ENCODE results near the gene CLDND2.

CLDND2 gene

DNA sequence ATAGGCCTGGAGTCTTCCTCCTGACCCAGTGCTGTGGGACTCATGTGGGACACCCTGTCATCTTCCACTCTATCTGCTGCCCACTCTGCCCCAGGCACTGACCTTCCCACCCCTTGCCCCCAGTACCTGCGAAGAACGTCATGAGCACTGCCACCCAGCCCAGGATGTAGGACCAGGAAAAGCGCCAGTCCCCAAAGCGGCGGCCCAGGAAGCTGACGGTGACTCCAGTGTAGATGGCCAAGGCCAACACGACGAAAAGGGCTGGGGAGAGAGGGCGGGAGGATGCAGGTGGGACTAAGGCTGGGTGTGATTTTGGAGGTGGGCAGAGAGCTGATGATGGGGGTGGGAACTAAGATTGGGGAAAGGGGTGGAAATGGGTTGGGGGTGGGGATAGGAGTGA lies 11.6 kb upstream of the CLDND2 start:
- Histone ChIP-seq H3K4me3 (ENCODE audit: low read depth, low read length) (no peak overlapping the region), H3K27ac (ENCODE audit: low read depth, low read length) (no peak overlapping the region; the same call in 1 of the 2 replicates), H3K4me1 (ENCODE audit: control insufficient read depth, insufficient read depth, low read length) (no peaks in the 10 kb centered on the region), H3K9me3 (ENCODE audit: control insufficient read depth, insufficient read depth, low read depth, low read length) (peaks cover 11% of the 10 kb centered on the region), H3K36me3 (ENCODE audit: control insufficient read depth, insufficient read depth, low read length) (no peaks in the 10 kb centered on the region), H3K9ac (ENCODE audit: low read length) (no peak overlapping the region), H3K27me3 (ENCODE audit: control insufficient read depth, insufficient read depth, low read length) (no peaks in the 10 kb centered on the region)

DNA sequence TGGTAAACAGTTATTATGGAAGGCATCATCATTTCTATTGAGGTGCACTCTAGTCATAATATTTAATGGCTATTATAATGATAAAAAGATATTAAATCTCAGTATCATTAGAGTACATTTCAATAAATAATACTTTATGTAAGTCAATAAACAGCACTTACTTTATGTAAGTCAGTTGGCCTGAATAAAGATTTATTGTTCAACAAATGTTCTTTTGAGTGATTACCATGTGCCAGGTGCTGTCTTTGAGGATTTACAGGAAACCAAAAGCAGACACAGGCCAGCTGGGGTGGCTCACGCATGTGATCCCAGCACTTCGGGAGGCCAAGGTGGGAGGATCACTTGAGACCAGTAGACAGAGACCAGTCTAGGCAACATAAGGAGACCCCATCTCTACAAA lies 8.6 kb upstream of the CLDND2 start:
- no peak overlapping the region for H3K9ac ChIP-seq (ENCODE audit: low read length)
- no peaks in the 10 kb centered on the region; the same call in 1 of the 2 replicates for H3K4me1 ChIP-seq (ENCODE audit: control insufficient read depth, insufficient read depth, low read length)
- H3K4me3 ChIP-seq (ENCODE audit: low read depth, low read length), result no peak overlapping the region

DNA sequence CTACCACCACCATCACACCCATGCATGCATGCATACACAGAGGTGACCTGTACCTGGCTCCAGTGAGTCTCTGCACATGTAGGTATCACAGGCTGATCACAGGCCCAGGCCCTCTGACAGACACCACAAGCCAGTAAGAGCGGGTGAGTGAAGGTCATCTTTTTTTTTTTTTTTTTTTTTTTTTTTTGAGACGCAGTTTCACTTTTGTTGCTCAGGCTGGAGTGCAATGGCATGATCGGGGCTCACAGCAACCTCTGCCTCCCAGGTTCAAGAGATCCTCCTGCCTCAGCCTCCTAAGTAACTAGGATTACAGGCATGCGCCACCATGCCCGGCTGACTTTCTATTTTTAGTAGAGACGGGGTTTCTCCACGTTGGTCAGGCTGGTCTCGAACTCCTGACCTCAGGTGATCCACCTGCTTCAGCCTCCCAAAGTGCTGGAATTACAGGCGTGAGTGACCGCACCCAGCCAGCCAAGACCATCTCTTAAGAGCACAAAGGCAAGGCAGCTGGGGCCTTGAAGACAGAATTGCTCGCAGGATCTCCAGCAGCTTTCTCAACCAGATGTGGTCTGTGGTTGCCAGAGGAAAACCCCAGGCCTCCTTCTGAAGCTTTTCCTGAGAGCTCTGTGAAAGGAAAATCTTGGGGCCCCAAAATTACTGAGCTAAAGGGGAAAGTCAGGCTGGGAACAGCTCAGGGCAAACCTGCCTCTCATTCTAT lies 6.9 kb upstream of the CLDND2 start:
- H3K27ac ChIP-seq (ENCODE audit: low read depth, low read length), result no peak overlapping the region
- H3K36me3 ChIP-seq (ENCODE audit: control insufficient read depth, insufficient read depth, low read length), result no peaks in the 10 kb centered on the region
- H3K9ac ChIP-seq (ENCODE audit: low read length), result no peak overlapping the region
- no peaks in the 10 kb centered on the region for H3K9me3 ChIP-seq (ENCODE audit: control insufficient read depth, insufficient read depth, low read depth, low read length)
- no peaks in the 10 kb centered on the region; the same call in 1 of the 2 replicates for H3K4me1 ChIP-seq (ENCODE audit: control insufficient read depth, insufficient read depth, low read length)
- H3K4me3 ChIP-seq (ENCODE audit: low read depth, low read length), result no peak overlapping the region
- H3K27me3 ChIP-seq (ENCODE audit: control insufficient read depth, insufficient read depth, low read length), result 0 out of 2 replicates have a peak, but pooled peaks cover 3% of the 10 kb centered on the region

More for the DNA sequence above, 8.6 kb upstream of the CLDND2 start:
- no peaks in the 10 kb centered on the region for H3K36me3 ChIP-seq (ENCODE audit: control insufficient read depth, insufficient read depth, low read length)
- H3K9me3 ChIP-seq (ENCODE audit: control insufficient read depth, insufficient read depth, low read depth, low read length), result peaks cover 10% of the 10 kb centered on the region
- H3K27me3 ChIP-seq (ENCODE audit: control insufficient read depth, insufficient read depth, low read length), result no peaks in the 10 kb centered on the region
- no peak overlapping the region for H3K27ac ChIP-seq (ENCODE audit: low read depth, low read length)

DNA sequence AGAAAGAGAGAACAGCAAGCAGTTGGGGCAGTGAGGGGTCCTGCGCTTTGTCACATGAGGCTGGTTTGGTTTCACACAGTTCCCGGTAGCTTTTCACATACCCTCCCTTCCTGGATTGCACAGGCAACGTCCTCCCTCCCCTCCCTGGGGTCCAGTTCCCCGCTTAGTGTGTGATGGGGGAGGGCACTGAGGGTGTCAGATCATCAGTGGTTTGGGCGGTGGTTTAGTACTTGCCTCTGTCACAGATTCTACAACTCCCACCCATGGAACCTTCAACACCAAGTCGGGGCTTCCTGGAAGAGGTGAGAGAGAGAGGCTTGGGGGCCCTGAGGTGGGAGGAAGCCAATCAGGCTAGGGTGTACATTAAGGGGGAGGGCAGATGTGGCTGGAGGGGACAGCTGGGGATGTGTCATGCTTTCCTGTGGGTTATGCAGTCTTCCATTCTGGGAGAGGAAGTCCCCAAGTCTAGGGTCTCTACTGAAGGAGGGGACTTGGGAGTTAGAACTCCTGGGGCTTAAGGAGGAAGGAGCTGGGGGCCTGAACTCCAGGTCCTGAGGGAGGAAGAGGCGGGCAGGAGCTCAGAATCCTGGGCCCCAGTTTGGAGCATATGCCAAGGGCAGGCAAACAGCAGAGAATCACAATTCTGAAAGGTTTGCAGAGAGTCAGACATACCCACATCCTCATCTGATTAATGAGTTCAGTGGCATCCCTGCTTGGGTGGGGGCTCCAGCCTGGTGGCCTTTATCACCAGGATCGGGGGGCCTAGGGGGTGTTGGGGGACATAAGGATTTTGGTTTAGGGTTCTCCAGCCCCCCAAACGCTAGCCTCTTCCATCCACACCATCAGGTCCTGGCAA lies 4.1 kb upstream of the CLDND2 start, which contains the start of gene NKG7:
NKG7 (minus strand) TSS at position 6 of the 856 bp plus-strand sequence. CDS start 119 bp downstream, outside the sequence.
- Histone ChIP-seq H3K9me3 (ENCODE audit: control insufficient read depth, insufficient read depth, low read depth, low read length) (no peaks in the 10 kb centered on the region), H3K4me3 (ENCODE audit: low read depth, low read length) (no peak within 1 kb of the TSS), H3K36me3 (ENCODE audit: control insufficient read depth, insufficient read depth, low read length) (no peaks in the 10 kb centered on the region), H3K9ac (ENCODE audit: low read length) (no peak within 1 kb of the TSS), H3K27me3 (ENCODE audit: control insufficient read depth, insufficient read depth, low read length) (0 out of 2 replicates have a peak, but pooled peaks cover 3% of the 10 kb centered on the region), H3K27ac (ENCODE audit: low read depth, low read length) (no peak within 1 kb of the TSS), H3K4me1 (ENCODE audit: control insufficient read depth, insufficient read depth, low read length) (peaks cover 7% of the 10 kb centered on the region)

DNA sequence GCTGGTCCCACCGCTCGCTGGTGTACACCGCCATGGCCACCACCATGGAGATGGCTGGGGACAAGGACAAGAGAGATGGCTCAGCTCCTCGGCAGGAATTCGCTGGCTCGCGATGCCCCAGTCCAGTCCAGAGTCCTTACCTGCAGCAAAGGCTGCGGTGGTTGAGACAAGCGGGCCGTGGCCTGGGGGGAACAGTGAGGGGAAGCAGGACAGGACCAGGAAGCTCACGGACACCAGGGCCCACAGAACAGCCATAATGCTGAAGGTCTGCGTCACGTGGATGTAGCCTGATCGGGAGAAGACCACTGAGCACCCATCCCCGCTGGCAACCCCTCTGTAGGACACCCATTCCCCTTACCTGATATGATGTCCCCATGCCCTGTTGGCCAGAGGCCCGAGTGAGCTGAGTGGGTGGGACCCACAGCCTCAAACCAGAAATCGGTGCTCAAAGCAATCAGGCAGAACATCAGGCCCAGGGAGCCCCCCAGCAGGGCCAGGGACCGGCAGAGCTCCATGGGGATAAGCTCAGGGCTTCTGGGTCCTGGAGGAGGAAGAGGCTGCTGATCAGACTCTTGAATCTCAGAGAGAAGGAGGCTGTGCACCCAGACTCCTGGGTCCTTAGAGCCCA lies 3.3 kb upstream of the CLDND2 start:
- H3K9ac ChIP-seq (ENCODE audit: low read length), result no peak overlapping the region
- H3K9me3 ChIP-seq (ENCODE audit: control insufficient read depth, insufficient read depth, low read depth, low read length), result no peaks in the 10 kb centered on the region
- H3K4me1 ChIP-seq (ENCODE audit: control insufficient read depth, insufficient read depth, low read length), result peaks cover 7% of the 10 kb centered on the region
- 0 out of 2 replicates have a peak, but pooled peaks cover 3% of the 10 kb centered on the region for H3K27me3 ChIP-seq (ENCODE audit: control insufficient read depth, insufficient read depth, low read length)
- H3K4me3 ChIP-seq (ENCODE audit: low read depth, low read length), result no peak overlapping the region
- no peak overlapping the region for H3K27ac ChIP-seq (ENCODE audit: low read depth, low read length)
- no peaks in the 10 kb centered on the region for H3K36me3 ChIP-seq (ENCODE audit: control insufficient read depth, insufficient read depth, low read length)

DNA sequence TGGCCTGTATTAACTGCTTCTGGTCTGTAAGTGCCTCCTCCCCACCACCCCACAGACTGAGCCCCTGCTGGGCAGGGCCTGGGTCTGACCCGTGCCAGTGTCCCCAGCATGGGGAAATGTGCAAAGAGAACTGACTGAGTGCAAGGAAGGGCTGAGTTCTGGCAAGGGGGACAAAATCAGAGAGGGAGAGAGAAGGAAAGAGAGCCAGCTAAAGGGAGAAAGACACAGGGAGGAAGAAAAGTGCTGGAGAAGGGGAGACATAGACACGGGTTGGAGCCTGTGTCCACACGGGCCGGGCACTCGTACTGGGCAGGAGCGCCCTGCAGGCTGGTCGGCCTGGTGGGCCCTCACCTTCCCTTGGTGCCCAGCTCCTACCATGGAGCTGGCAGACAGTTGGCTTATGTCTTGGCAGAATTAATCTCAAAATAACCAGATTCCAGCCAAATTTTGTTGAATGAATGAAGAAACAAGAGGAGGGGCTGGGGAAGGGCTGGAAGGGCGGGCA lies 2.4 kb upstream of the CLDND2 start:
- Histone ChIP-seq H3K4me1 (ENCODE audit: control insufficient read depth, insufficient read depth, low read length) (peaks cover 7% of the 10 kb centered on the region), H3K9ac (ENCODE audit: low read length) (no peak overlapping the region), H3K9me3 (ENCODE audit: control insufficient read depth, insufficient read depth, low read depth, low read length) (no peaks in the 10 kb centered on the region), H3K27ac (ENCODE audit: low read depth, low read length) (no peak overlapping the region), H3K36me3 (ENCODE audit: control insufficient read depth, insufficient read depth, low read length) (no peaks in the 10 kb centered on the region), H3K27me3 (ENCODE audit: control insufficient read depth, insufficient read depth, low read length) (0 out of 2 replicates have a peak, but pooled peaks cover 3% of the 10 kb centered on the region), H3K4me3 (ENCODE audit: low read depth, low read length) (no peak overlapping the region)

DNA sequence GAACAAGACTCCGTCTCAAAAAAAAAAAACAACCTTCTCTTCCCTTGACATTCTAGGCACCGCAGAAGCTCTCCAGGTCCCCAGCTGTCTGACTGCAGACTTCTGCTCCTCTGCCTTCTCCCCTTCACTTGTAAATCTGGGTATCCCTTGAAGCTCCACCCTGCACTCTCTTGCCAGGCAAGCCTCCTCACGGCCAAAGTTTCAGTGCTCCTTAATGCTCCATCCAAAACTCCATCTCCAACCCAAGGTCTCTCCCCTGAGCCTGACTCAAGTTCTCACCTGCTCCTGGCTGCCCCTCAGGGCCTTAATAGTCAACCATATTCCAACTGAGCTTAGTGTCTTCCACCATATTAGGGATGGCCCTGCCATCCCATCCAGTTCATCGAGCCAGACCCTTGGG lies 1.4 kb upstream of the CLDND2 start:
- 0 out of 2 replicates have a peak, but pooled peaks cover 3% of the 10 kb centered on the region for H3K27me3 ChIP-seq (ENCODE audit: control insufficient read depth, insufficient read depth, low read length)
- H3K9me3 ChIP-seq (ENCODE audit: control insufficient read depth, insufficient read depth, low read depth, low read length), result no peaks in the 10 kb centered on the region
- no peaks in the 10 kb centered on the region for H3K36me3 ChIP-seq (ENCODE audit: control insufficient read depth, insufficient read depth, low read length)
- no peak overlapping the region for H3K9ac ChIP-seq (ENCODE audit: low read length)
- peaks cover 14% of the 10 kb centered on the region for H3K4me1 ChIP-seq (ENCODE audit: control insufficient read depth, insufficient read depth, low read length)
- no peak overlapping the region for H3K27ac ChIP-seq (ENCODE audit: low read depth, low read length)
- H3K4me3 ChIP-seq (ENCODE audit: low read depth, low read length), result no peak overlapping the region

DNA sequence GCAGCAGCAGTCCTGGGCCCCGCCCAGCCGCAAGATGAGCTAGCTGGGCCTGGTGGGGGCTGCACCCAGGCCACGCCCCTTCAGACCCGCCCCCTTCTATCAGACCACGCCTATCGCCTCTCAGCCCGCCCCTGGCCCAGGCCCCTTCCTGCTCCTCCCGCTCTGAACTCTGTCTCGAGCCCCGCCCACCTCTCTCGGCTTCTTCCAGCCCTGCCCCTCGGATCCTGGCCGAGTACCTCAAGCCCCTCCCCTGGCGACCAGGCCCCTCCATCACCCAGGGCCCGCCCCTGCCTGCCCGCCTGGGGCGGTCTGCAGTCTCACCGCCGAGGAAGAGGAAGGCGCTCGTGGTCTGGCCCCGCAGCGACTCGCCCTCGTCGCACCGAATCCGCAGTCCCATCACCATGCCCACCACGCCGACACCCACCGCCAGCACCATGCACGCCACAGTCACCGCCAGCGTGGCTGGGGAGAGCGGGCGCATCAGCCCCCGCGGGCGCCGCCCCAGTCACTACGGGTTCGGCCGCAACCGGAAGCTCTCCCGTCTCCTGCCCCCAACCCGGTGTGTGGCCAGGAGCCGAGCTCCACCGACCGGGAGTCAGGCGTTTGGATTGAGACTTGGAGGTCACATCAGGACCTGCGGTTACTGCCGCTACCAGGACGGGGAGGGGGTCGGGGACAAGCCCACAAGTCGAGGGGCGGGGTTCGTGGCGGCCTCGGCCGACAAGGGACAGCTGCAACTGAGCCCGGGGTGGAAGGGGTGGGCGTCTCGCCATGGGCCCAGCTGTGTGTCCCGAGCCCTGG lies 1.0 kb downstream of the CLDND2 start:
- Histone ChIP-seq H3K4me1 (ENCODE audit: control insufficient read depth, insufficient read depth, low read length) (peaks cover 29% of the 10 kb centered on the region), H3K9ac (ENCODE audit: low read length) (peak overlapping the region; percentile 84), H3K9me3 (ENCODE audit: control insufficient read depth, insufficient read depth, low read depth, low read length) (no peaks in the 10 kb centered on the region), H3K4me3 (ENCODE audit: low read depth, low read length) (peak overlapping the region; percentile 81), H3K36me3 (ENCODE audit: control insufficient read depth, insufficient read depth, low read length) (no peaks in the 10 kb centered on the region), H3K27ac (ENCODE audit: low read depth, low read length) (peak overlapping the region; percentile 78), H3K27me3 (ENCODE audit: control insufficient read depth, insufficient read depth, low read length) (0 out of 2 replicates have a peak, but pooled peaks cover 3% of the 10 kb centered on the region)

DNA sequence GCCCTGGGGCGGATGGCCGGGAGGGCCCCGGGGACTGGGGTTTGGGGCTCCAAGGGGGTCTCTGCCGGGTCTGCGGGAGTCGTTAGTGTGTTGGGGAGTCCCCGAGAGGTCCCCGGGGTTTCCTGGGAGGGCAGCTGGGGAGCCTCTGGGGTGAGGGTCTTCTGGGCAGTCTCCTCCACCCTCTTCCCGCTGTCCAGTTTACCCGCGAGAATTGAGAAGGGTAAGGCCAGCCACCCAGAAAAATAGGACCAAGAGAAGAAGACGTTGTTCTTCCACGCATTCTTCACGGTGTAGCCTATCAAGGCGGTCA lies 1.6 kb downstream of the CLDND2 start:
- Histone ChIP-seq H3K9ac (ENCODE audit: low read length) (peak overlapping the region; percentile 84), H3K36me3 (ENCODE audit: control insufficient read depth, insufficient read depth, low read length) (no peaks in the 10 kb centered on the region), H3K27ac (ENCODE audit: low read depth, low read length) (peak overlapping the region; percentile 59; the same call in 1 of the 2 replicates), H3K27me3 (ENCODE audit: control insufficient read depth, insufficient read depth, low read length) (0 out of 2 replicates have a peak, but pooled peaks cover 3% of the 10 kb centered on the region), H3K9me3 (ENCODE audit: control insufficient read depth, insufficient read depth, low read depth, low read length) (no peaks in the 10 kb centered on the region), H3K4me3 (ENCODE audit: low read depth, low read length) (peak overlapping the region; percentile 81), H3K4me1 (ENCODE audit: control insufficient read depth, insufficient read depth, low read length) (peaks cover 32% of the 10 kb centered on the region)
